DMS 273 treated with DMSO at 0.1 percent for 48 hours (cell line): ENCODE measurements around the gene GRK5.

Source experiments
- DNase-seq: peaks from one replicate; lab custom pipeline; 2025; lab: John Stamatoyannopoulos, UW

The GRK5 gene

GRCh38 chr10:119443970-119444660 lies 236.7 kb downstream of the GRK5 start:
- DNase-seq = no peak

- no peak for DNase-seq
These were observed 237.5 kb downstream of the GRK5 start for GRCh38 chr10:119444866-119445265.

- DNase-seq = peak; percentile 7
These were observed 238.1 kb downstream of the GRK5 start for GRCh38 chr10:119445311-119445934.

DNA sequence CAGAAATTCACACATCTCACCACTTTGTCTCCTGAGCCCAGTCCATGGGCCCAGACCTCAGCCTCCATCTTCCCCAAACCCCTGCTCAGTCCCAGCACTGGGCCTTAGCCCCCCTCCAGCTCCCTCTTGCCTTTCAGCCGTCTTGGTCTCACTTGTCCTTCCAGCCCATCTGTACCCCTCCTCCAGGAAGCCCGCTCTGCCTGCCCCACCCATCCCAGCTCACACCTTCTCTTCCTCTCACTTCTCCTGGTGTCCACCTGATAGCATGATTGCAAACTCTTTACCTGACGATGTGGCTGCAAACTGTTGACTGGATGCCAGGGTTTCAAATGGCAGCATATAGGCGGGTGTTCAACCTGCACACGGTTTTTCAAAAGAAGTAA lies 238.6 kb downstream of the GRK5 start:
- no peak for DNase-seq

DNA sequence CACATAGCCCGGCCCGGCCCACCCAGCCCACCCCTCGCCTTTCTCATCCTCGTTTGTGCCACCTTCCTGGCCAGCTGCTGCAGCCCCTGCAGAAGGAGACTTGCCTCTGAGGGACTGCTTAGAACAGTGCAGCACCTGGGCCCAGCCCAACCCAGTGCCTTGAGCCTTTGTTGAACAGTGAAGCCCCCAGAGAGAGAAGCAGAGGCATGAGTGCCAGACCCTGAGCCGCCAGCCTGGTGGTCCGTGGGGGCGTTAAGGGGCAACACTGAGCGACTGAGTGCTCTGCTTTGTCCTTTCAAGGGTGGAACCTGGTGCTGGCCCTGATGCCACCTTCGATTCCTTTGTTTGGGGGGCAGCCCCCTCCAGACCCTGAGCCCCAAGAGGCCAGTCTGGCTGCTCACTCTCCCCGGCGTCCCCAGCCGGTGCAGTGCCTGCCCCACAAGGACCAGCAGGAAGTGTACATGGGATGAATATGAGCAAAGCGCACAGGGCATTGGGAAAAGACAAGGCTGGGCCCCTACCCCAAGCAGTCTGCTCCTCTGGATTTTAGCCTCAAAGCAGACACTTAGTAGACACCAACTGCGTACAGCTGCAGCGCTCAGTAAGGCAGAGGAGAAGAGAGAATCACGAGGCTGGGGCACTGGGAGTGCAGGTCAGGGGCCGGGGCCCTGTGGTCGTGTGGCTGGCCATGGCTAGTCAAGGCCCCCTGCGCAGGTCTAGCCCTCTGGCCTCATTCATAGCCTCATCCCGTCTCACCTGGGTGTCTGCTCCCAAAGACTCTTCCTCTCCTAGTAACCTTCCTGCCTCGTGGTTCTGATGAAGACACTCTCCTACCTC lies 239.3 kb downstream of the GRK5 start:
- no peak for DNase-seq

DNA sequence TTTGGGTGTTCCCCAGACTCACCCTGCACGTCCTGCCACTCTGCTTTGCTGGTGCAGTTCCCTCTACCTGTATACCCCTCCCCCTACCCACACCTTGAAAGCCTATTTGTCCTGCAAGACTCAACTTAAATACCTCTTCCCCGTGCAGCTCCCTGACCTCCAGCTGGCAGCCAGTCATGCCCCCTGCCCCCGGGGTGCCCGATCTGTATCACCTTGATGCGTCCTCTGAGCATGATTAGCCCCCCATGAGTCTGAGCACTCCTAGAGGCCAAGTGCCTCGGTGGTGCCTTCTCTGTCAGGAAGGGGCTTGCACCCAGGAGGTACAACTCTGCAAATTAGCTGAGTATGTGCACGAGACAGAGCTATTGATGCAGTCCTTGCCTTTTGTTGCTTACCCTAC lies 240.1 kb downstream of the GRK5 start:
- no peak for DNase-seq

- DNase-seq = no peak
These were observed 240.6 kb downstream of the GRK5 start for GRCh38 chr10:119447823-119448546.

- no peak for DNase-seq
These were observed 241.5 kb downstream of the GRK5 start for GRCh38 chr10:119448628-119449584.

DNA sequence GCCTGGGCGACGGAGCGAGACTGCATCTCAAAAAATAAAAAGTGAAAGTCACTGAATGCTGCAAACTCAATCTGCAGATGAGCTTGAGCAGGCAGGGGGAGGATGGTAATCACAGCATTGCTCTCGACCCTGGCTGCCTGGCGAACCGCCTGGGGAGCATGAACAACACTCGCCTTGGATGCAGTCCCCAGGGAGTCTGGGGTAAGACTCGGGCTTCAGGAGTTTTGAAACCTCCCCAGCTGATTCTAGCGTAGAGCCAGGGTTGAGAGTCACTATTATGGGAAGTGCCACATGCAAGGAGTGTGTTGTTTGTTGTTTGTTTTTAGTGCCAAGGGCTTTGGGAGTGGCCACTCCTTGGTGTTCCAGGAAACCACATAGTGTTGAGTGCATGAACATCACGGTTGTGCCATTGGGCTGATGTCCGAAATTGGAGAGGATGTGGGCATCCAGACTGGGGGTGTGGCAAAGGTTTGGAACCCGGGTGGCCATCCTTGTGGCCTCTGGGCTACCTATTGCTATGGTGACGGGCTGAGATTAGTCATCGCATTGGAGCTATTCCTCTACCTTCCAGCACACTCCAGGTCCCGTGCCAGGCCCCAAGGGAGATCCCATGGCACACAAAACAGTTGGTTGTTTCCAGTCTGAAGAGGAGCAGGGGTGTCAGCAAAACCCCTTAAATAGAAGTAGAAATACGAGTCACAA lies 242.5 kb downstream of the GRK5 start:
- no peak for DNase-seq

DNA sequence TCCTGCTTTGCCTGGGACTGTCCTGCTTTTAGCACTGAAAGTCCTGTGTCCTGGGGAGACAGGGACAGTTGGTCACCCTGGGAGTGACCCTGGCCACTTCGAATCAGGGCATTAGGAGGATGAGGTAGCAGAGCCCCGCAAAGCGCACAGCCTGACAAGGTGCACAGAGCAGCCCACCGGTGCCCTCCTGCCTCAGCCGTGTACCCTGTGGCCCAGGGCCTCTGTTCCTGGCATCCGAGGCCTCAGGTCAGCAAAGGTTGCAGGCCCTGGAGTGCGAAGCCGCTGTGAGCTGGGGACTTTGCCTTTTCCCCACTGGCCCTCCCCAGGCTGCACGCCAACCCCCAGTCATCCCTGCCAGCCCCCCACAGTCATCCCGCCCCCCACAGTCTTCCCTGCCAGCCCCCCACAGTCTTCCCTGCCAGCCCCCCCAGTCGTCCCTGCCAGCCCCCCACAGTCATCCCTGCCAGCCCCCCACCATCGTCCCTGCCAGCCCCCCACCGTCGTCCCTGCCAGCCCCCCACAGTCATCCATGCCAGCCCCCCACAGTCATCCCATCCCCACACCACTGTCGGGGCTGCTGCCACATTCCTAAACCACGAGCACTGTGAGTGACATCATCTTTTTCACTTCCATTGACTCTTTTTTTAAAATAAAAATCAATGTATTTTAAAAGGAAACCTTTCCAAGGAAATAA lies 243.4 kb downstream of the GRK5 start:
- DNase-seq = no peak

DNA sequence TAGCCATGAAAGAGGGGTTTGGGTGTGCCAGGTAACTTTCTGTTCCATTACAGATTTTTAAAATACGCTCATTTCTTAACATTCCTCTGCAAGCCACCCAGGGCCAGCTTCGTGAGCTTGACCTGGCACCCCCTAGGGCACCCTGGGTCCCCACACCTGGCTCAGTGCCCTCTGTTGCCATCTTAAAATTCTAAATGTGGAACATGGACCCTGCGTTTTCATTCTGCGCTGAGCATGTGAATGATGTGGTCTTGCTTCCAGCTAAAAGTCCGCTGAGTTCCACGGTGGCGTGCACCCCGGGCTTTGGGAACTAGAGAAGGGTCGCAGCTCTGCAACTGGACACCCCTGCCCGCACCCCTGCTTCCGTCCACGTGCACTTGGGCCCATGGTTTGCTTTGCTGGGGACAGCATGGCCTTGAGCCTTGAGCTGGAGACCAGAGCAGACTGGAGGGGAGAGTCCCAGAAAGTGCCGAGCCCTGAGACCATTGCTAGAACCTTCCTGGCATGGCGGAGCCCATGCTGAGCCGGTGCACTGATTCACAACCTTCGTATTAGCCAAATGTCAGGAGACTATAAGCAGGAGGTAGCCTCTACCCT lies 244.0 kb downstream of the GRK5 start:
- DNase-seq = no peak

GRCh38 chr10:119452396-119452795 lies 245.0 kb downstream of the GRK5 start:
- DNase-seq = no peak

DNA sequence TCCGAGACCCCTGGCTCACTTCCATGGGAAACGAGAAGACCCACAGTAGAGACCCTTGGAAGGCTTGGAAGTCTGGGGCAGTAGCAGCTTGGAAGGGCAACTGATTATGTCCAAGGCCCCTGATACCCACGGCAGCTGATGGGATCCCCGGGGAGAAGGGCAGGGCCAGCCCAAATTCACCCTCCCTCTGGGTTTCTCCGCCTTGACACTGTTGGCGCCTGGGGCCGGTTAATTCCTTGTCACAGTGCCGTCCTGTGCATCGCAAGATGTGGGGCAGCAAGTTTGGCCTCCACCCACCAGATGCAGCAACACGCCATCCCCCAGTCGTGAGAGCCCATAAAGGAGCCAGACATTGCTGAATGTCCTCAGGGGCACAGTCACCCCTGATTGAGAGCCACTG lies 245.9 kb downstream of the GRK5 start:
- no peak for DNase-seq

DNA sequence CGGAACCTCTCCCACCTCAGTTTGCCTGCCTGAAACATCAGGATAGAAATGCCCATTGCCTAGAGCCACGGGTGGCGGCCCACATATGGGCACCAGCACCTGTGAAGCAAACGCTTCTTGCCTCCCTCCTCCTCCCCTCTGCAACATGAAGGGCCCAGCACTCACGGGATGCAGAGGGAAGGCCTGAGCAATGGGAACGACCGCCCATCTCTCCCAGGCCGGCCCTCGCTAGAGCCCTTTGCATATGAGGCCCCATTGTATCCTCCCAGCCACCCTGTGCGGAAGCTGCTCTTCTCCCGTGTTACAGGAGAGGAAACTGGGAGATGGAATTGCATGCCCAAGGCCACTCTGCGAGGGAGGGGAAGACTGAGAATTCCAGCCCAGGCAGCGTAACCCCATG lies 246.9 kb downstream of the GRK5 start:
- DNase-seq = no peak

- no peak for DNase-seq
These were observed 247.6 kb downstream of the GRK5 start for GRCh38 chr10:119454990-119455389.

DNA sequence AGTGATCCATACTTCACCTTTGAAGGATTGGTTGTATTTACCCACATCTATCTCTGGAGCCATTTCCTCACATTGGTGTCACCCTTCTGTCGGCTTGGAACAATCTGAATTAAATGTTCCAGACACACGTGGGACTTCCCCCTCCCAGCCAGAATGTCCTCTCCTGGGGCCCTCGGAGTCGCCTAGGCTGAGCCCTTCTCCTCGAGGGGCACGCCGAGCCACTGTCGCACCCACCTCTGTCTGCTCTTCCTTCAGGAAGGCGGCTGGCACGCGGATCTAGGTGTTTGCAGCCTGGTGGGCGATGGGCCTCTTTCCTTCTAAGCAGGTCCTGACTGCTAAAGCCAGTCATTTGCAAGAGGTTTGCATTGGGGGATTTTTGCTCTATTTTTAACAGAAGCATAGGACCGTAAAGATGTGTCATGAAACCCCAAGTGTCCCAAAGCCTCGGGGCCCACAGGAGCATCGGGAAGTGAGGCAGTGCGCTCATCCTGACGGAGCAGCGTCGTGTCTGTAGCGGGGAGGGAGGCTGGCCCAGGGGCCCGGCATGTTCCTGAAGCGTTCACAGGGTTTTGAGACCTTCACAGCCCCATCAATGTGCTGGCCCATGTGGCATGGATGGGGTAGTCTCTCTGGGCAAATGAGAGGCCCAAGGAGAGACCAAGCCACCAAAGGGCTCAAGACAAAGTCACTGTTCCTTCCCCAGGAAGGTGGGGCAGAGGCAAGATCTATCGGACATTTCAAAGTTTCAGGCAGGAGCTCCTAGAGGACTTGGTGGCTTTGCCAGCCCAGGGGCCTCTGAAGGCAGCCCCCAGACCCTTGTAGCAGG lies 248.5 kb downstream of the GRK5 start:
- DNase-seq = no peak

GRCh38 chr10:119456435-119456810 lies 249.1 kb downstream of the GRK5 start:
- DNase-seq = no peak

DNA sequence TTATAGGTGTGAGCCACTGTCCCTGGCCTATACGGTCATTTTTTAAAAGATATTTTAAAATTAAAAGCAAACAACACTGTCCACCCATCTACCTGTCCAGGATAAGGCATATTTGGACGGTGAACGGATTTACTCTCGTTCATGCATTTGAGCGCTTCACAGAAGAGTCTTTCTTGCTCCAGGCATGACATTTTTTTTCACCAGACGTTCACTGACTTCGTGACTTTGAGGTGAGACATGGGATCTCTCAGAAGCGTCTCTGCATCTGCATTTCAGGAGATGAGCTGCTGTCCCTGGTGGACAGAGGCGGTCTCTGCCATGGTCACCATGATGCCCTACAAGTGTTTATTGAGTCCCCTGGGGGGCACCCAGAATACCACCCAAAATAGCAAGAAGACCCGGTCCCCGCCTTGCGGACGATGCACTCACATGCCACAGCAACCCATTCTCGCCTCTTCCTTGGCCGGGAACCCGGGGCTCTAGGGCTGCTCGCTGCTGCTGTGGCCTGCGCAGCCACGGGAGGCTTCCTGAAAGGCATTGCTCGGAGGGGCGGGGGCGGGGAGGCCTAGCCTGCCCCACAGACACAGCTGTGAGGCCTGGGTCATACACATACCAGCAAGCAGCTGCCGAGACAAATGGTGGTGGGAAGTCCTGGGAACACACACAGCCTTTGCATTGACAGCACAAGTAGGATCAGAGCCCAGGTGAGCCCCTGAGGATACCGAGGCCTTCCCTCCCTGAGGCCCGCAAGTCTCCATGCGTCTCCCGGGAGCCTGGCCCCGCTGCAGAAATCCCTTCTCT lies 250.8 kb downstream of the GRK5 start:
- DNase-seq = no peak
